CD4-positive, alpha-beta T cell treated with Interleukin-12 subunit alpha and Interleukin-12 subunit beta, for 1 hour (primary cell): Measurements from ENCODE around the gene SART1.
A peak's percentile ranks its signal among the peaks of the same experiment; 100 is the strongest.

ENCODE experiments used
- DNase-seq: peaks from one replicate; pipeline ENCODE4 v3.0.0-alpha.2; 2020

SART1 gene

GRCh38 chr11:65961267-65962140 is at the start of gene SART1:
Gene SART1, plus strand, starts transcription at chr11:65961734. Its CDS starts 47 bp downstream, at chr11:65961781.
- peak; percentile 97 for DNase-seq

- DNase-seq = no peak
Observed at GRCh38 chr11:65912845-65913244, 48.7 kb upstream of the SART1 start.

GRCh38 chr11:65915101-65915820 is 46.3 kb upstream of the SART1 start:
- DNase-seq = no peak

GRCh38 chr11:65915821-65916251 is 45.7 kb upstream of the SART1 start:
- DNase-seq = no peak

GRCh38 chr11:65916391-65916790 is 45.1 kb upstream of the SART1 start:
- DNase-seq = no peak

GRCh38 chr11:65917077-65917433 is 44.5 kb upstream of the SART1 start:
- DNase-seq = no peak

- DNase-seq = no peak
Observed at GRCh38 chr11:65917434-65918210, 43.9 kb upstream of the SART1 start.

GRCh38 chr11:65918211-65919140 is 43.1 kb upstream of the SART1 start, which contains the start of gene C11orf68:
Gene C11orf68, minus strand, starts transcription at chr11:65919062. Its CDS starts 31 bp downstream, at chr11:65919031.
- DNase-seq = no peak

- DNase-seq = peak; percentile 99
Observed at GRCh38 chr11:65919141-65919572, 42.4 kb upstream of the SART1 start, which contains the start of gene DRAP1. Gene DRAP1, plus strand, starts transcription at chr11:65919426. Its CDS starts 76 bp downstream, at chr11:65919502.

GRCh38 chr11:65919573-65920371 is 41.8 kb upstream of the SART1 start:
- peak; percentile 71 for DNase-seq

- DNase-seq = no peak
Observed at GRCh38 chr11:65920372-65920802, 41.1 kb upstream of the SART1 start.

GRCh38 chr11:65921033-65921555 is 40.4 kb upstream of the SART1 start:
- no peak for DNase-seq

- DNase-seq = no peak
Observed at GRCh38 chr11:65921876-65922275, 39.7 kb upstream of the SART1 start.

- DNase-seq = no peak
Observed at GRCh38 chr11:65922565-65922964, 39.0 kb upstream of the SART1 start.

- DNase-seq = no peak
Observed at GRCh38 chr11:65925397-65925796, 36.1 kb upstream of the SART1 start.

GRCh38 chr11:65927904-65928397 is 33.6 kb upstream of the SART1 start:
- DNase-seq = peak; percentile 88

GRCh38 chr11:65928667-65929066 is 32.9 kb upstream of the SART1 start:
- no peak for DNase-seq

GRCh38 chr11:65931773-65932557 is 29.6 kb upstream of the SART1 start:
- no peak for DNase-seq

GRCh38 chr11:65932558-65932919 is 29.0 kb upstream of the SART1 start:
- DNase-seq = no peak

- DNase-seq = no peak
Observed at GRCh38 chr11:65934014-65934413, 27.5 kb upstream of the SART1 start.
